Adipocyte (in vitro differentiated cells): ENCODE results near the gene CDC34.
A peak's percentile ranks its signal among the peaks of the same experiment; 100 is the strongest.

ENCODE experiments used
- DNase-seq: peaks from one replicate; pipeline ENCODE4 v3.0.0-alpha.2; 2015; ENCODE audit warnings: low read depth
- H3K27me3 ChIP-seq: replicated peaks from 2 replicates; pipeline ENCODE4 v1.7.0; 2013; ENCODE audit warnings: mild to moderate bottlenecking, low read length, moderate library complexity; ENCODE audit not compliant: control insufficient read depth, insufficient read depth
- H3K36me3 ChIP-seq: 2 replicates; pipeline ENCODE4 v1.7.0; 2013; ENCODE audit warnings: low read length, mild to moderate bottlenecking, moderate library complexity; ENCODE audit not compliant: control insufficient read depth, insufficient read depth, severe bottlenecking
- H3K4me1 ChIP-seq: 2 replicates; pipeline ENCODE4 v1.7.0; 2013; ENCODE audit warnings: mild to moderate bottlenecking, low read length, moderate library complexity; ENCODE audit not compliant: control insufficient read depth, insufficient read depth
- H3K4me3 ChIP-seq: 2 replicates; pipeline ENCODE4 v1.7.0; 2013; ENCODE audit warnings: mild to moderate bottlenecking, low read length, moderate library complexity
- H3K9ac ChIP-seq: 2 replicates; pipeline ENCODE4 v1.7.0; 2013; ENCODE audit warnings: mild to moderate bottlenecking, low read length, moderate library complexity
- H3K9me3 ChIP-seq: 2 replicates; pipeline ENCODE4 v1.7.0; 2013; ENCODE audit warnings: mild to moderate bottlenecking, low read length, moderate library complexity; ENCODE audit not compliant: control insufficient read depth

CDC34 gene

GRCh38 chr19:498977-499623 lies 32.5 kb upstream of the CDC34 start:
- no peak for DNase-seq
- no peak overlapping the region for H3K4me3 ChIP-seq
- H3K9ac ChIP-seq = no peak overlapping the region
- H3K9me3 ChIP-seq = no peaks in the 10 kb centered on the region
- H3K27me3 ChIP-seq = peaks cover 6% of the 10 kb centered on the region
- no peaks in the 10 kb centered on the region for H3K36me3 ChIP-seq
- H3K4me1 ChIP-seq = no peaks in the 10 kb centered on the region

DNA sequence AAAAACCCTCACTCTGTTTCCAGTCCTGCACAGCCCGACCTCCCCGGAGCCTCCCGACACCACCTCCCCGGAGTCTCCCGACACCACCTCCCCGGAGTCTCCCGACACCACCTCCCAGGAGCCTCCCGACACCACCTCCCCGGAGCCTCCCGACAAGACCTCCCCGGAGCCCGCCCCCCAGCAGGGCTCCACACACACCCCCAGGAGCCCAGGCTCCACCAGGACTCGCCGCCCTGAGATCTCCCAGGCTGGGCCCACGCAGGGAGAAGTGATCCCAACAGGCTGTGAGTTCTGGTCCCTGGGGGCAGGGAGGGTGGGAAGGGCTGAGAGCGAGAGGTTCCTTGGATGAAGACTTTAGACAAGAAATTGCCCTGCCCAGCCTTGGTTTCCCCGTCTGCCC lies 29.9 kb upstream of the CDC34 start:
- Histone ChIP-seq H3K36me3 (no peaks in the 10 kb centered on the region), H3K4me3 (no peak overlapping the region), H3K9ac (no peak overlapping the region), H3K4me1 (peaks cover 3% of the 10 kb centered on the region), H3K9me3 (no peaks in the 10 kb centered on the region), H3K27me3 (peaks cover 6% of the 10 kb centered on the region)
- no peak for DNase-seq

GRCh38 chr19:504616-505015 lies 26.9 kb upstream of the CDC34 start:
- Histone ChIP-seq H3K36me3 (peaks cover 4% of the 10 kb centered on the region), H3K4me3 (no peak overlapping the region), H3K27me3 (no peaks in the 10 kb centered on the region), H3K9ac (no peak overlapping the region), H3K9me3 (no peaks in the 10 kb centered on the region), H3K4me1 (peaks cover 13% of the 10 kb centered on the region)
- no peak for DNase-seq

DNA sequence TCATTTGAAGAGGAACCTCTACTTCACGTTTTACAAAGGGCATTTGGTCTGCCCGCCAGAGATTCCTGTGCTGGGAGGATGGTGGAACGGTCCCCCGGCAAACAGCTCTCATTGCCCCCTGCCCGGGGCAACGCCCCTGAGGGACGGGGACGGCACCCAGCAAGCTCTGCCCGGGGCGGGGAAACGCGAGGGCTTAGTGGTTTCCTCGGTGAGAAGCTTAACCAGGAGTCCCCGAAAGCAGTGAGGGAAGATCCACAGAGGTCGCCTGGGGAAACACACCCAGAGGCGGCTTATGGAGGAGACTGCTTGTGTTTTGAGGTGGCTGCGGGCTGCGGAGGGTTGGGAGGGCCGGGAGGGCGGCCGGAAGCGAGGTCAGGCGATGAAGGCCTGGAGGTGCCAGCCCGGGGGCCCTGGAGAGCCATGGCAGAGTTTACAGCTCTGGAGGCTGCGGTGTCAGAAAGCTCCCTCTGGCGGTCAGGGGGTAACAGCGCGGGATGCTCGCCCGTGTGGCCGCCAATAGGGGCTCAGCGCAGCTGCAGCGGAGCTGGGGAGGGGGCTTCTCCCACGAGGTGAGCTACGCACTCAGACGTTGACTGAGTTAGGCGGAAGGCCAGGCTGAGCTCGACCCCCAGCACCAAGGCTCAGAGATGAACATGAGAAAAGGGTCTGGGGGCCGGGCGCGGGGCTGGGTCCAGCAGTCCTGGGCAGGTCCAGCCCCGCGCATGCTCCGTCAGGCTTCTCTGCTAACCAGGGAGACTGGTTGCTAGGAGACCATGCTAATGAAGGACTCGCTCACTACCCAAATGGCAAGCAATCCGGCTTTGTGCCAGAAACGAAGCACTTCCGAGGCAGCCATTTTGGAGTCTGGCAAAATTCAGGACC lies 24.9 kb upstream of the CDC34 start:
- H3K27me3 ChIP-seq = no peaks in the 10 kb centered on the region
- DNase-seq = peak; percentile 100
- no peaks in the 10 kb centered on the region for H3K9me3 ChIP-seq
- H3K4me3 ChIP-seq = peak overlapping the region; percentile 90
- H3K4me1 ChIP-seq = peaks cover 24% of the 10 kb centered on the region
- peak overlapping the region; percentile 99 for H3K9ac ChIP-seq
- H3K36me3 ChIP-seq = peaks cover 6% of the 10 kb centered on the region

DNA sequence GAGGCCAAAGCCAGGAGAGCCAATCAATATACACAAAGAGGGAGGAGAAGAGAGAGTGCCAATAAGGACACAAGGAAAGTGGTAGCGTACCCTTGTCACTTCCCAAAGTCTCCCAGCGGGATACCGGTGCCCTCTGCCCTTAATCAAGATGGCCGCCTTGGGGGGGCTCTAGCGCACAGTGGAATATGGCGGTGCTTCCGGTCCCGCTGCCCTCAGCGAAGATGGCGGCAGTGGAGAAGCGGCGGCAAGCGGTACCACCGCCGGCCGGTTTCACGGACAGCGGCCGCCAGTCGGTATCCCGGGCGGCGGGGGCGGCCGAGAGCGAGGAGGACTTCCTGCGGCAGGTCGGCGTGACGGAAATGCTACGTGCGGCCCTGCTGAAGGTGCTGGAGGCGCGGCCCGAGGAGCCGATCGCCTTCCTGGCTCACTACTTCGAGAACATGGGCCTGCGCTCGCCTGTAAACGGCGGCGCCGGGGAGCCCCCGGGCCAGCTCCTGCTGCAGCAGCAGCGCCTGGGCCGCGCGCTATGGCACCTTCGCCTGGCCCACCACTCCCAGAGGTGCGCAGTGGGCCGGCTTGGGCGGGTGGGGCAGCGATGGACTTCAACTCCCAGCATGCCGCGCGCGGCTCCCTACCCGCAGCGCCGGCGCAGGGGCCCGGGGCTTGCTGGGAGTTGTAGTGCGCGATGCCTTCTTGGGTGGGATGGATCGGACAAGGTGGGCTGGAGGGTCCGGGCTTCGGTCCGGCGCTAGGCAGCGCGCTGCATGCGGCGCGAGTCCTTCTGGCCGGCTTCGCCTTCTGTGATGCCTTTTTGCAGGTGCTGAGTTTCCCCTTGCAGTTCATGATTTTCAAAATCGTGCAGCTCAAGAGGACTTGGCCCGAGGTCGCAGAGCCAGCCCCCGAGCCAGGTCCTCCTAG lies 24.0 kb upstream of the CDC34 start, which contains the start of gene TPGS1:
TSS of gene TPGS1 (plus strand) at position 212 of the 918 bp plus-strand sequence. CDS start at position 222, 10 bp downstream.
- Histone ChIP-seq H3K4me3 (peak within 1 kb of the TSS; percentile 90), H3K4me1 (peaks cover 24% of the 10 kb centered on the region), H3K9me3 (no peaks in the 10 kb centered on the region), H3K9ac (peak within 1 kb of the TSS; percentile 99), H3K36me3 (peaks cover 6% of the 10 kb centered on the region), H3K27me3 (no peaks in the 10 kb centered on the region)
- peak; percentile 90 for DNase-seq

GRCh38 chr19:508204-509150 lies 23.1 kb upstream of the CDC34 start:
- H3K9me3 ChIP-seq = no peaks in the 10 kb centered on the region
- no peaks in the 10 kb centered on the region for H3K27me3 ChIP-seq
- DNase-seq = no peak
- H3K9ac ChIP-seq = peak overlapping the region; percentile 99
- H3K36me3 ChIP-seq = peaks cover 6% of the 10 kb centered on the region
- H3K4me1 ChIP-seq = peaks cover 24% of the 10 kb centered on the region
- peak overlapping the region; percentile 90 for H3K4me3 ChIP-seq

DNA sequence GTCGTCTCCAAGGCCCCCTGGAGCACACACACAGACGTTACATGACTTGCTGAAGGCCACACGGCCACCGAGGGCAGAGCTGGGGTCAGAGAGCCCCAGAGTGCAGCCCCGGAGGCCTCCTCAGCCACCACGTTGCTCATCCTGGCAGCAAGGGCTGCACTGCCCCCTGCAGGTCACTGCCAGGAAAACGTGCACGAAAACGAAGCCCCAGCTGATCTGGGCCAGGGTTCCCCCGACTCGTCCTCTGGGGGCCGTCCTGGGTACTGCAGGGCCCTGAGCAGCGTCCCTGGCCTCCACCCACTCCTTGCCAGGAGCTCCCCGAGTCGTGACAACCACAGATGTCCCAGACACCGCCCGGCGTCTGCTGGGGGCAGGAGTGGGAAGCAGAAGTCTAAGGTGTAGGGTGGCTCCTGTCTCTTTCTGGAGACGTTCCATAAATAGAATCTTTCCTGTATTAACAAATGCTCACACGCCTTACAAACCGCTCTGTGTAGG lies 20.9 kb upstream of the CDC34 start:
- peak; percentile 96 for DNase-seq
- Histone ChIP-seq H3K4me1 (peaks cover 24% of the 10 kb centered on the region), H3K27me3 (no peaks in the 10 kb centered on the region), H3K36me3 (peaks cover 15% of the 10 kb centered on the region), H3K9me3 (no peaks in the 10 kb centered on the region), H3K9ac (peak overlapping the region; percentile 68), H3K4me3 (no peak overlapping the region)

DNA sequence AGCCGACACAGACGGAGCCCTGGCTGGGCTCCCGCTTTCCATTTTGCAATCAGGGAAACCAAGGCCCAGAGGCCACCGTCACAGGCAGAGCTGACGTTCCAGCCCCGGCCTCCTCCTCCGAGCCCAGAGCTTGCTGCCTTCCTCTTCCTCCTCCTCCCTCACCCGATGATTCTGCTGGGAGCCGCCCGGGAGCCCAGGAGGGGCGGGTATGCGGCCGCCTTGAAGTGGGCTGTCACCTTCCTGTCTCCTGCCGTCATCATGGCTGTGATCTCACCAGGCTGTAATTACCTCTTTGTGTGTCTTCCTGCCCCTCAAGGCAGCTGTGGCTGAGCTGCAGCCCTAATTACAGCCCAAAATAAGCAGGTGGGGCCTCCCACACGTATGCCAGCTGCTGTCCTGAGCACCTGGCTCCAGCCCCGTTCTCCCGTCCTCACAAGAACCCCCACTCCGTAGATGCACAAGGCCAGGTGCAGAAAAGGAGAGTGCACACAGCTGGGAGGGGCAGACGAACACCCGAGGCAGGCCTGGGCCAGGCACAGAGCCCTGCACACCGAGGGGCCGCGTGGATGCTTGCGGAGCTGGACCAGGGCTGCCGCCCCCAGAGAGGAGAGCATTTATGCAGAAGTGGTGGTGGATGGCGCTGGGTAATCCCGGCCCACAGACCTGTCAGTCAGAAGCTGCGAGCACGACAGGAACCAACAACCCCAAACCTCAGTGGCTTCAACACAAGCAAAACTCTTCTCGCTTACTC lies 20.3 kb upstream of the CDC34 start:
- Histone ChIP-seq H3K27me3 (no peaks in the 10 kb centered on the region), H3K9me3 (no peaks in the 10 kb centered on the region), H3K9ac (peak overlapping the region; percentile 68), H3K4me3 (no peak overlapping the region), H3K36me3 (peaks cover 15% of the 10 kb centered on the region), H3K4me1 (peaks cover 23% of the 10 kb centered on the region)
- DNase-seq = peak; percentile 76

- H3K36me3 ChIP-seq = peaks cover 15% of the 10 kb centered on the region
- no peak overlapping the region for H3K4me3 ChIP-seq
- H3K27me3 ChIP-seq = no peaks in the 10 kb centered on the region
- no peak overlapping the region for H3K9ac ChIP-seq
- no peaks in the 10 kb centered on the region for H3K9me3 ChIP-seq
- DNase-seq = no peak
- H3K4me1 ChIP-seq = peaks cover 21% of the 10 kb centered on the region
Observed at GRCh38 chr19:512547-513365, 18.8 kb upstream of the CDC34 start.
